Type B pancreatic cell (in vitro differentiated cells): ENCODE results near the gene MYEOV. TPM values are rescaled to one million over a fixed set of nuclear protein-coding genes. Genes with fewer than 3 reads are reported as not detected.

Source experiments
- DNase-seq: peaks from one replicate; pipeline ENCODE4 v3.0.0; 2021; ENCODE audit warnings: mixed read lengths; ENCODE audit not compliant: unreplicated experiment; ENCODE audit errors: extremely low spot score
- H3K27ac Mint-ChIP-seq: 2 replicates; pipeline ENCODE4 v1.8.0; 2021; ENCODE audit warnings: mild to moderate bottlenecking, mixed read lengths
- H3K27me3 Mint-ChIP-seq: 2 replicates; pipeline ENCODE4 v1.8.0; 2021; ENCODE audit warnings: mixed read lengths
- H3K36me3 Mint-ChIP-seq: 2 replicates; pipeline ENCODE4 v1.8.0; 2021; ENCODE audit warnings: mixed read lengths
- H3K4me1 Mint-ChIP-seq: one replicate; pipeline ENCODE4 v1.8.0; 2021; ENCODE audit warnings: mixed read lengths; ENCODE audit not compliant: unreplicated experiment
- H3K4me3 Mint-ChIP-seq: 2 replicates; pipeline ENCODE4 v1.8.0; 2021; ENCODE audit warnings: mild to moderate bottlenecking, mixed read lengths
- H3K9me3 Mint-ChIP-seq: 2 replicates; pipeline ENCODE4 v1.8.0; 2021; ENCODE audit warnings: mixed read lengths
- CTCF ChIP-seq: fragments of 200-600 bp; sonication (generic); conservative IDR thresholded peaks from 2 replicates; pipeline ENCODE4 v1.5.0; 2021; ENCODE audit warnings: antibody characterized with exemption, mild to moderate bottlenecking
- total RNA-seq: library from RNA; stranded (reverse); gene quantifications from 2 replicates; pipeline ENCODE4 v1.2.1, GENCODE V29; 2021; ENCODE audit warnings: low replicate concordance

The MYEOV gene
- total RNA-seq, 1 donor from 2014 or later: 4.1 TPM

GRCh38 chr11:69308491-69308911 lies 14.5 kb downstream of the MYEOV start:
- H3K27ac Mint-ChIP-seq: no peak overlapping the region
- no peaks in the 10 kb centered on the region for H3K36me3 Mint-ChIP-seq
- no peak overlapping the region for H3K4me3 Mint-ChIP-seq
- H3K9me3 Mint-ChIP-seq: no peaks in the 10 kb centered on the region
- peaks cover 7% of the 10 kb centered on the region for H3K27me3 Mint-ChIP-seq
- no peak for DNase-seq
- H3K4me1 Mint-ChIP-seq: peaks cover 12% of the 10 kb centered on the region
- no peak for TF ChIP-seq CTCF

GRCh38 chr11:69308936-69309615 lies 15.1 kb downstream of the MYEOV start:
- no peak for DNase-seq
- Mint-ChIP-seq H3K4me3 (no peak overlapping the region), H3K27me3 (peaks cover 7% of the 10 kb centered on the region), H3K36me3 (no peaks in the 10 kb centered on the region), H3K27ac (no peak overlapping the region), H3K9me3 (no peaks in the 10 kb centered on the region), H3K4me1 (peaks cover 11% of the 10 kb centered on the region)
- no peak for TF ChIP-seq CTCF

- Mint-ChIP-seq H3K9me3 (no peaks in the 10 kb centered on the region), H3K4me3 (no peak overlapping the region)
Measured at GRCh38 chr11:69309631-69310280, 15.8 kb downstream of the MYEOV start.

GRCh38 chr11:69310351-69310750 lies 16.4 kb downstream of the MYEOV start:
- Mint-ChIP-seq H3K4me3 (no peak overlapping the region), H3K9me3 (no peaks in the 10 kb centered on the region), H3K27me3 (peaks cover 7% of the 10 kb centered on the region), H3K4me1 (peaks cover 11% of the 10 kb centered on the region), H3K27ac (no peak overlapping the region), H3K36me3 (no peaks in the 10 kb centered on the region)
- no peak for TF ChIP-seq CTCF
- no peak for DNase-seq

More at GRCh38 chr11:69309631-69310280, 15.8 kb downstream of the MYEOV start:
- no peak for TF ChIP-seq CTCF
- Mint-ChIP-seq H3K4me1 (peaks cover 11% of the 10 kb centered on the region), H3K36me3 (no peaks in the 10 kb centered on the region), H3K27me3 (peaks cover 7% of the 10 kb centered on the region), H3K27ac (no peak overlapping the region)
- DNase-seq: no peak

- no peak for DNase-seq
- H3K27ac Mint-ChIP-seq: no peak overlapping the region
- H3K36me3 Mint-ChIP-seq: no peaks in the 10 kb centered on the region
- H3K27me3 Mint-ChIP-seq: peaks cover 7% of the 10 kb centered on the region
- H3K9me3 Mint-ChIP-seq: no peaks in the 10 kb centered on the region
- H3K4me1 Mint-ChIP-seq: peaks cover 11% of the 10 kb centered on the region
- no peak overlapping the region for H3K4me3 Mint-ChIP-seq
- no peak for TF ChIP-seq CTCF
Measured at GRCh38 chr11:69310934-69311766, 17.2 kb downstream of the MYEOV start.
